OCI-LY7 (cell line): ENCODE data around the gene SSTR5.

Experiments
- CTCF ChIP-seq: fragments of 200-600 bp; sonication (generic); conservative IDR thresholded peaks from 2 replicates; pipeline ENCODE4 v1.5.1; 2014; ENCODE audit warnings: mild to moderate bottlenecking, antibody characterized with exemption, low read length, moderate library complexity, mixed read lengths
- EZH2phosphoT487 ChIP-seq: fragments of 200-600 bp; sonication (generic); IDR thresholded peaks from 2 replicates; pipeline ENCODE4 v1.6.1; 2018; ENCODE audit warnings: low read depth, borderline replicate concordance, mild to moderate bottlenecking, mixed run types, antibody characterized with exemption, low read length, moderate library complexity, mixed read lengths

GRCh38 chr16:1095450-1096168, 23.1 kb downstream of the SSTR5 start:
- TF ChIP-seq CTCF (no peak), EZH2phosphoT487 (no peak)
